ENCODE results near the gene NR0B1.

DNA sequence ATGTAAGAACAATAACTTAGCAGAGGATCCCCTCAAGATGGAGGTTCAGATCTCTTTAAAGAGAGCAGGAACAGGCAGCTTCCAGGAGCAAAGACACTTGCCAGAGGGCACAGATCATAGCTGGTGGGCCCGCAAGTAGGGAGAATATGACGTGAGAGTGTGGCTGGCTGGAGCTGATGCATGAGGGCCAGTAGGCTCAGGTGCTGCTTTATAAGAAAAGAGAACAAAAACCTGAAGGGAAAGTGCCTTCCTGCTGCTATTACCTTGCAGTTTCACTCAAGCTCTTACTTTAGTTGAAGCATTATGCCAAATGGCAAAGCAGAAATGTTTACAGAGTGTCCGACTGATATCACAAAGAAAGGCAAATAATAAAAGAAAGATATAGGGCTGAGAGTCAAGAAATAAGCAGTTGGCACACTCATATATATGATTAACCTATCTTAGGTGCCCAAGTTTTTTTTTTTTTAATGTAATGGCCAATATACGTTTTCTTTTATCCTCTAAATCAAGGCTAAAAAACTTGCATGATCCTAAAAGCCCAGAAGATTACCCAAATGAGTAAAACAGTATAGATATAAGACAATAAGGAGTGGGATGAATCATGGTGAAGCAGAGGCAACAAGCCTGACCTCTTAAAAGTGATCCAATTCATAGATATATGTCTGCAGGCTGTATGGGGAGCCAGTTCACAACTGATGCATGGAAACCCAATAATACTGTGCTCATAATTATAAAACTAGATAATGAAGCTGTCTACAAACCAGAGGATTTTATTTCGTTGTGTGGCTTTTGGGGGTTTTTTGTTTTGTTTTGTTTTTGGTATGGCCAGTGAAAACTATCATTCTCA is 12.6 kb downstream of the NR0B1 start:
- TF ChIP-seq, protein P1, sequence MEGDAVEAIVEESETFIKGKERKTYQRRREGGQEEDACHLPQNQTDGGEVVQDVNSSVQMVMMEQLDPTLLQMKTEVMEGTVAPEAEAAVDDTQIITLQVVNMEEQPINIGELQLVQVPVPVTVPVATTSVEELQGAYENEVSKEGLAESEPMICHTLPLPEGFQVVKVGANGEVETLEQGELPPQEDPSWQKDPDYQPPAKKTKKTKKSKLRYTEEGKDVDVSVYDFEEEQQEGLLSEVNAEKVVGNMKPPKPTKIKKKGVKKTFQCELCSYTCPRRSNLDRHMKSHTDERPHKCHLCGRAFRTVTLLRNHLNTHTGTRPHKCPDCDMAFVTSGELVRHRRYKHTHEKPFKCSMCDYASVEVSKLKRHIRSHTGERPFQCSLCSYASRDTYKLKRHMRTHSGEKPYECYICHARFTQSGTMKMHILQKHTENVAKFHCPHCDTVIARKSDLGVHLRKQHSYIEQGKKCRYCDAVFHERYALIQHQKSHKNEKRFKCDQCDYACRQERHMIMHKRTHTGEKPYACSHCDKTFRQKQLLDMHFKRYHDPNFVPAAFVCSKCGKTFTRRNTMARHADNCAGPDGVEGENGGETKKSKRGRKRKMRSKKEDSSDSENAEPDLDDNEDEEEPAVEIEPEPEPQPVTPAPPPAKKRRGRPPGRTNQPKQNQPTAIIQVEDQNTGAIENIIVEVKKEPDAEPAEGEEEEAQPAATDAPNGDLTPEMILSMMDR (IDR thresholded peaks at IDR 0.05 in 8 of 11, conservative IDR thresholded peaks at IDR 0.05 in 3 of 11) = no peak
- TF ChIP-seq POLR2AphosphoS5 (IDR thresholded peaks at IDR 0.05) (no peak), POLR2A (IDR thresholded peaks at IDR 0.05) (no peak)
